ENCODE measurements around the gene PPHLN1.
"Not testable (repeated sequence)": the region's sequence is repeated elsewhere in the genome, so short reads cannot be mapped to it uniquely, and the experiment has no call there.

Gene PPHLN1

GRCh38 chr12:42323856-42324255 is 2.1 kb upstream of the PPHLN1 start:
- no peak for DNase-seq

- no peak for DNase-seq
These were observed 678 bp upstream of the PPHLN1 start for GRCh38 chr12:42325326-42325652.

- no peak for DNase-seq
These were observed 717 bp downstream of the PPHLN1 start for GRCh38 chr12:42326541-42327226.

- no peak for DNase-seq
These were observed 1.2 kb downstream of the PPHLN1 start for GRCh38 chr12:42327227-42327590.

GRCh38 chr12:42330097-42330496 is 4.1 kb downstream of the PPHLN1 start:
- not testable (repeated sequence) for DNase-seq

GRCh38 chr12:42332301-42333285 is 6.6 kb downstream of the PPHLN1 start:
- peak; percentile 30 for DNase-seq

- DNase-seq, result no peak
These were observed 10.3 kb downstream of the PPHLN1 start for GRCh38 chr12:42336286-42336685.

- DNase-seq, result no peak
These were observed 12.3 kb downstream of the PPHLN1 start for GRCh38 chr12:42338280-42338679.

- DNase-seq, result no peak
These were observed 16.1 kb downstream of the PPHLN1 start for GRCh38 chr12:42342028-42342427.

- no peak for DNase-seq
These were observed 17.8 kb downstream of the PPHLN1 start for GRCh38 chr12:42343721-42344120.

GRCh38 chr12:42346403-42347002 is 20.5 kb downstream of the PPHLN1 start:
- no peak for DNase-seq

GRCh38 chr12:42349119-42350020 is 23.4 kb downstream of the PPHLN1 start:
- not testable (repeated sequence) for DNase-seq

GRCh38 chr12:42350021-42350407 is 24.0 kb downstream of the PPHLN1 start:
- not testable (repeated sequence) for DNase-seq

GRCh38 chr12:42356344-42356743 is 30.4 kb downstream of the PPHLN1 start:
- DNase-seq, result no peak

- no peak for DNase-seq
These were observed 34.9 kb downstream of the PPHLN1 start for GRCh38 chr12:42360747-42361403.

- DNase-seq, result no peak
These were observed 36.1 kb downstream of the PPHLN1 start for GRCh38 chr12:42361909-42362646.

GRCh38 chr12:42362647-42363260 is 36.8 kb downstream of the PPHLN1 start:
- DNase-seq, result no peak

GRCh38 chr12:42364692-42365091 is 38.7 kb downstream of the PPHLN1 start:
- DNase-seq, result no peak

GRCh38 chr12:42365486-42365885 is 39.5 kb downstream of the PPHLN1 start:
- DNase-seq, result no peak

GRCh38 chr12:42370013-42370412 is 44.0 kb downstream of the PPHLN1 start:
- DNase-seq, result no peak
